CD4-positive, alpha-beta memory T cell (primary cell): ENCODE measurements around the gene GPR45. TPM values are rescaled to one million over a fixed set of nuclear protein-coding genes. Genes with fewer than 3 reads are reported as not detected.

Source experiments
- CTCF ChIA-PET: fragments of 350-600 bp; sonication (Branson Sonifier 250); formaldehyde crosslinking; loops from one replicate; lab custom pipeline; 2021; ENCODE audit warnings: inconsistent platforms; ENCODE audit not compliant: partially characterized antibody; lab: Charles Lee
- POLR2A ChIA-PET: fragments of 350-600 bp; sonication (Branson Sonifier 250); formaldehyde crosslinking; loops from one replicate; lab custom pipeline; 2021; ENCODE audit not compliant: partially characterized antibody; lab: Charles Lee
- DNase-seq, 5 donors: peaks; one replicate each; pipeline versions ENCODE4 v3.0.0 to v3.0.0-alpha.2; 2020 to 2022; ENCODE audit warnings: mixed read lengths in 1 of 5
- H3K27ac ChIP-seq: one replicate; pipeline ENCODE4 v1.7.0; 2013; ENCODE audit warnings: low read depth, low read length
- H3K27me3 ChIP-seq: 2 replicates; pipeline ENCODE4 v1.7.0; 2013; ENCODE audit warnings: mild to moderate bottlenecking, low read length, moderate library complexity; ENCODE audit not compliant: insufficient read depth
- H3K36me3 ChIP-seq: 2 replicates; pipeline ENCODE4 v1.7.0; 2013; ENCODE audit warnings: mild to moderate bottlenecking, low read length, moderate library complexity; ENCODE audit not compliant: insufficient read depth
- H3K4me1 ChIP-seq: 2 replicates; pipeline ENCODE4 v1.7.0; 2013; ENCODE audit warnings: mild to moderate bottlenecking, low read length, moderate library complexity; ENCODE audit not compliant: insufficient read depth
- H3K4me3 ChIP-seq, 2 donors: one replicate each; pipeline ENCODE4 v1.7.0; 2013; ENCODE audit warnings: low read length in 2 of 2, mild to moderate bottlenecking in 1 of 2
- H3K9me3 ChIP-seq, 2 donors: one replicate each; pipeline ENCODE4 v1.7.0; 2013; ENCODE audit warnings: low read length in 2 of 2, control low read depth in 1 of 2; ENCODE audit not compliant: control insufficient read depth in 1 of 2
- H3K27ac Mint-ChIP-seq, 7 donors: one replicate each; pipeline ENCODE4 v1.8.0; 2020 to 2021; ENCODE audit warnings: mixed read lengths in 7 of 7, mild to moderate bottlenecking in 6 of 7, inconsistent platforms in 3 of 7, moderate library complexity in 3 of 7
- H3K27me3 Mint-ChIP-seq, 2 donors: one replicate each; pipeline ENCODE4 v1.8.0; 2020 to 2021; ENCODE audit warnings: mixed read lengths in 2 of 2
- H3K36me3 Mint-ChIP-seq, 2 donors: one replicate each; pipeline ENCODE4 v1.8.0; 2020 to 2021; ENCODE audit warnings: mixed read lengths in 2 of 2, inconsistent platforms in 1 of 2, mild to moderate bottlenecking in 1 of 2
- H3K4me1 Mint-ChIP-seq, 4 donors: one replicate each; pipeline ENCODE4 v1.8.0; 2020 to 2021; ENCODE audit warnings: mixed read lengths in 4 of 4, mild to moderate bottlenecking in 1 of 4
- H3K4me3 Mint-ChIP-seq, 8 donors: one replicate each; pipeline ENCODE4 v1.8.0; 2020 to 2021; ENCODE audit warnings: mixed read lengths in 8 of 8, mild to moderate bottlenecking in 7 of 8, moderate library complexity in 6 of 8, inconsistent platforms in 3 of 8
- H3K9me3 Mint-ChIP-seq, 8 donors: one replicate each; pipeline ENCODE4 v1.8.0; 2020 to 2021; ENCODE audit warnings: mixed read lengths in 8 of 8, mild to moderate bottlenecking in 5 of 8, inconsistent platforms in 3 of 8, moderate library complexity in 1 of 8
- intact Hi-C: fragments of 100-400 bp; cut with micrococcal nuclease; formaldehyde crosslinking; loops from one replicate; pipeline ENCODE4 v1.15.1; 2023
- polyA plus RNA-seq, 2 donors: library from polyadenylated mRNA; unstranded; fragments of 300-500 nt; fragmentation: Illumina TruSeq; gene quantifications; one replicate each; pipeline ENCODE4 v1.2.3, GENCODE V29; 2021
- total RNA-seq, 2 experiments: library from RNA; stranded (reverse); gene quantifications; one replicate each; pipeline ENCODE4 v1.2.3, GENCODE V29; 2021

The GPR45 gene
- total and polyA plus RNA-seq, 4 experiments from 2014 or later, result not detected

DNA sequence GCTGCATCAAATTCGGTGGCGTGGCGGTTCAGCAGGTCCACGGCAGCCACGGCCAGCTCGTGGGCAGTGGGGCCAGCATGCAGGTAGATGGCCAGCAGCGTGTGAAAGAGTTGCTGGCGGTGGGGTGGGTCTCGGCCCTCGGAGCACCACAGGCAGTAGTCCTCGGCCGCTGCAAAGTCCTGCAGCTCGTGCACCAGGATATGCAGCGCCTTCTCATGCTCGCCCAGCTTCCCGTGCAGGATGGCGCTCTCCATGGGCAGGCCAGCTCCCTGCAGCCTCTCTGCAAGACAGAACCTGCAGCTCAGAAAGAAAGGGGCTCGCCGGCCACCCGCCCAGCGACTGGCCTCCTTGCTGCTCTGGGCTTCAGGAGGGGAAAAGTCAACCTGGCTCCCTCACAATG, 27.9 kb downstream of the GPR45 start:
- Histone ChIP-seq H3K4me1 (no peaks in the 10 kb centered on the region), H3K9me3 (no peaks in the 10 kb centered on the region), H3K36me3 (peaks cover 52% of the 10 kb centered on the region), H3K4me3 (no peak overlapping the region), H3K27ac (no peak overlapping the region), H3K27me3 (no peaks in the 10 kb centered on the region)
- no peaks in the 10 kb centered on the region for H3K9me3 Mint-ChIP-seq
- peak overlapping the region in 1 of 7 donors; percentile 31 for H3K27ac Mint-ChIP-seq
- no peaks in the 10 kb centered on the region for H3K27me3 Mint-ChIP-seq
- H3K4me3 Mint-ChIP-seq, result no peak overlapping the region
- no peaks in the 10 kb centered on the region for H3K4me1 Mint-ChIP-seq
- POLR2A ChIA-PET, result no interaction called here
- peak in 1 of 5 donors; percentile 11 for DNase-seq
- intact Hi-C loops, result no loop called here
- H3K36me3 Mint-ChIP-seq, result peaks cover 78 to 96% of the 10 kb centered on the region in 2 donors
- CTCF ChIA-PET, result no interaction called here

DNA sequence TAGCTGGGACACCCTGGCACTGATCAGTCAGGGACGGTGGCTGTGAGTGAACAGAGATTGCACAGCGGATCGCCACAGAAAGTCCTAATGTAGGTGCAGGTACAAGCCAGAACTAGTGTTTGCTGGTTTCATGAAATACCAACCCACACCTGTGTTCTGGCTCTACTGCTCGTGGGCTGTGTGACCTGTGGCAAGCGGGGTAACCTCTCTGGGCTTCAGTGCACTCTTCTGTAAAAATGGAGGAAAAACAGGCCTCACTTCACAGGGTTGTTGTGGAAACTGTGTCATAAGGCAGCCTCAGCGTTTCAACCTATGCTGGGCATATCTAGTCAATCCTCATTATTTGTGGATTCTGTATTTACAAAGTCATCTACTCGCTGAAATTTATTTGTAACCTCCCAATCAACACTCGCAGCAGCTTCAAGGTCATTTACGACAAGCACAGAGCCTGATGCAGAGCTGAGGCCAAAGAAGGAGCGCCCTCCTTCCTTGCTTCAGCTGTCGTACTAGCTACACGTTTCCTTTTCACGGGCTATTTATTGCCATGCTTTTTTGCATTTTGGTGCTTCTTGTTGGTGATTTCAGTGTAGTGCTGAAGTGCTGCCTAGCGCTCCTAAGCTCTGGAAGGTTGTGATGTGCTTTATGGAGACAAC, 30.0 kb downstream of the GPR45 start:
- no peaks in the 10 kb centered on the region for H3K27me3 ChIP-seq
- Mint-ChIP-seq H3K27ac (peak overlapping the region in 2 of 7 donors; percentile 37 to 46), H3K9me3 (no peaks in the 10 kb centered on the region), H3K27me3 (no peaks in the 10 kb centered on the region), H3K4me1 (no peaks in the 10 kb centered on the region), H3K4me3 (no peak overlapping the region), H3K36me3 (peaks cover 72 to 94% of the 10 kb centered on the region in 2 donors)
- peaks cover 69% of the 10 kb centered on the region for H3K36me3 ChIP-seq
- CTCF ChIA-PET, result no interaction called here
- H3K4me1 ChIP-seq, result no peaks in the 10 kb centered on the region
- H3K4me3 ChIP-seq, result no peak overlapping the region
- DNase-seq, result no peak
- POLR2A ChIA-PET, result no interaction called here
- no peaks in the 10 kb centered on the region for H3K9me3 ChIP-seq
- no peak overlapping the region for H3K27ac ChIP-seq
- intact Hi-C loops, result no loop called here

DNA sequence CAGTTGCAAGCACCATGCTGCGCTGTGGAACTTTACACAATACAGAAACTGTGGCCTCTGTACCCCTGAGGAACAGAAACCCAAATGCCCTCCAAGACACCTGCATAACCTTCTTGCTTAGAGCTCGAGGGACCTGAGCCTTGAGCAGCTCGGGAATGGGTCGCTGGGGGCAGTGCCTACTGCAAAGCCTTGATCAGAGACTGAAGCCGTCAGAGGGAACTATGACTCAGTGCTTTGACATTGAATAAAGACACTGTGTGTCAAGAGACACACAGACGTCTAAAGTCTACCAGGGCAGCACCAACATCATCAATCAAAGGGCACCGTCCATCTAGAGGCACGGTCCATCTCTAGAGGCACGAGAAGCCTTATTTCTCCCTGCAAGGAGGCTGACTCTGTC, 30.6 kb downstream of the GPR45 start:
- Mint-ChIP-seq H3K4me1 (no peaks in the 10 kb centered on the region), H3K27me3 (no peaks in the 10 kb centered on the region), H3K4me3 (no peak overlapping the region), H3K36me3 (peaks cover 72 to 94% of the 10 kb centered on the region in 2 donors), H3K9me3 (no peaks in the 10 kb centered on the region), H3K27ac (peak overlapping the region in 1 of 7 donors; percentile 25)
- DNase-seq, result no peak
- Histone ChIP-seq H3K9me3 (no peaks in the 10 kb centered on the region), H3K27me3 (no peaks in the 10 kb centered on the region), H3K36me3 (peaks cover 65% of the 10 kb centered on the region), H3K4me3 (no peak overlapping the region), H3K4me1 (no peaks in the 10 kb centered on the region), H3K27ac (no peak overlapping the region)
- intact Hi-C loops, result no loop called here
- ChIA-PET CTCF (no interaction called here), POLR2A (no interaction called here)

DNA sequence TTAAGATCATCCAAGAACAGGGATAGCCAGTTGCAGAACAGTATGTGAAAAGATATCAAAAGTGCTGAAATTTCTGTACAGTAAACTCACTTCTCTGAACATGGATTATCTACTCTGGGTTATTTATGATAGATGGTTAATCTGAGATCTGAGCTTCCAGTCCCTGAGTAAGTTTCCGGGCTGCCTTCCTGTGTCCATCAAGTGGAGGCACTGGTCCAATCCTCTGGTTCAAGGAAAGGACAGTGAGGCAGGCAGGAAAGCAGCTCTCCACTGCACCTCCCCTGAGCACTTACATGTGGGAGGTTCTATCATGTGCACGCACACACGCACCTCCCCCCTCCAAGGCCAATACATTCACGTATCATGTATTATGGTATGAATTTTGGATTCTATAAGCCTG, 32.5 kb downstream of the GPR45 start:
- Histone ChIP-seq H3K4me3 (no peak overlapping the region), H3K27ac (no peak overlapping the region), H3K36me3 (peaks cover 57% of the 10 kb centered on the region), H3K4me1 (no peaks in the 10 kb centered on the region), H3K27me3 (no peaks in the 10 kb centered on the region), H3K9me3 (no peaks in the 10 kb centered on the region)
- peaks cover 77 to 94% of the 10 kb centered on the region in 2 donors for H3K36me3 Mint-ChIP-seq
- peak overlapping the region in 1 of 7 donors; percentile 50 for H3K27ac Mint-ChIP-seq
- no peaks in the 10 kb centered on the region for H3K4me1 Mint-ChIP-seq
- intact Hi-C loops, result no loop called here
- ChIA-PET POLR2A (no interaction called here), CTCF (interaction anchor here (1.6 kb wide), 1 partner anchor 9 kb away, joined by 3 read pairs; no protein-coding TSS in a partner anchor)
- no peaks in the 10 kb centered on the region for H3K9me3 Mint-ChIP-seq
- H3K27me3 Mint-ChIP-seq, result no peaks in the 10 kb centered on the region
- no peak overlapping the region for H3K4me3 Mint-ChIP-seq
- no peak for DNase-seq

DNA sequence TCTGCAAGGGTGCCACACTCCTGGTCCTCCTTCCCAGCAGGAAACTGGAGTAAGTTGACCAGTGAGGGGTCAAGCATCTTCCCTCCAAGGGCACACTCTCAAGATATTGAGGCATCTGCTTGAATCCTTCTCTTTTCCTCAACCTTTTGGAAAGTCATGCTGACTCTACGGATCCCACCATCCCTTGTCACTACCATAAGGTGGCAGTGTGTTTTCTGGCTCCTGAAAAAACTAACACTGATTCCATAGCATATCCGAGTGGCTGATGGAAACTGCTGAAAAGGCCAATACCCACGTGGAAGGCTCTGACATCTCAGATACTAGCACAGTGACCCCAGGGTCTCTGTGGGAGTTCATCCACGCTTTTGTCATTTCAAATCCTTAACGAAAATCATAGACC, 37.1 kb downstream of the GPR45 start:
- no peak for DNase-seq
- Histone ChIP-seq H3K27me3 (no peaks in the 10 kb centered on the region), H3K9me3 (no peaks in the 10 kb centered on the region), H3K4me1 (no peaks in the 10 kb centered on the region), H3K27ac (no peak overlapping the region), H3K4me3 (no peak overlapping the region), H3K36me3 (peaks cover 69% of the 10 kb centered on the region)
- H3K4me3 Mint-ChIP-seq, result no peak overlapping the region
- H3K4me1 Mint-ChIP-seq, result peaks cover 0 to 2% (median 0%) of the 10 kb centered on the region in 4 donors
- peak overlapping the region in 1 of 7 donors; percentile 4 for H3K27ac Mint-ChIP-seq
- intact Hi-C loops, result no loop called here
- no peaks in the 10 kb centered on the region for H3K27me3 Mint-ChIP-seq
- POLR2A ChIA-PET, result interaction anchor here (0.8 kb wide), 1 partner anchor 9 kb away, joined by 3 read pairs; no protein-coding TSS in a partner anchor
- CTCF ChIA-PET, result no interaction called here
- peaks cover 66 to 94% of the 10 kb centered on the region in 2 donors for H3K36me3 Mint-ChIP-seq
- peaks cover 0 to 2% (median 0%) of the 10 kb centered on the region in 8 donors for H3K9me3 Mint-ChIP-seq

DNA sequence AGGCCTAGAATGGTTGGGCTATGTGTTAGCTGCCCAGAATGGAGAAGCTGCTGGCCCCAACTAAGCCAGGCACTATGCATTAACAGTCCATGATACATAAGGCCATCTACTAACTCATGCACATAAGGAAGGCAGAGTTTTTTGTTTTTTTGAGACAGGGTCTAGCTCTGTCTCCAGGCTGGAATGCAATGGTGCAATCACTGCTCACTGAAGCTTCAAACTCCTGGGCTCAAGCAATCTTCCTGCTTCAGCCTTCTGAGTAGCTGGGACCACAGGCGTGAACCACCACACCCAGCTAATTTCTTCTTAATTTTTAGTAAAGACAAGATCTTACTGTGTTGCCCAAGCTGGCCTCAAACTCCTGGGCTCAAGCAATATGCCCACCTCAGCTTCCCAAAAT, 37.6 kb downstream of the GPR45 start:
- no peak for DNase-seq
- Mint-ChIP-seq H3K4me3 (no peak overlapping the region), H3K27me3 (no peaks in the 10 kb centered on the region), H3K36me3 (peaks cover 68 to 94% of the 10 kb centered on the region in 2 donors), H3K27ac (no peak overlapping the region), H3K9me3 (peaks cover 0 to 2% (median 0%) of the 10 kb centered on the region in 8 donors), H3K4me1 (peaks cover 0 to 2% (median 0%) of the 10 kb centered on the region in 4 donors)
- Histone ChIP-seq H3K27ac (no peak overlapping the region), H3K9me3 (no peaks in the 10 kb centered on the region), H3K4me3 (no peak overlapping the region), H3K4me1 (no peaks in the 10 kb centered on the region), H3K27me3 (no peaks in the 10 kb centered on the region), H3K36me3 (peaks cover 67% of the 10 kb centered on the region)
- POLR2A ChIA-PET, result interaction anchor here (0.8 kb wide), 1 partner anchor 9 kb away, joined by 3 read pairs; no protein-coding TSS in a partner anchor
- CTCF ChIA-PET, result no interaction called here
- intact Hi-C loops, result no loop called here

DNA sequence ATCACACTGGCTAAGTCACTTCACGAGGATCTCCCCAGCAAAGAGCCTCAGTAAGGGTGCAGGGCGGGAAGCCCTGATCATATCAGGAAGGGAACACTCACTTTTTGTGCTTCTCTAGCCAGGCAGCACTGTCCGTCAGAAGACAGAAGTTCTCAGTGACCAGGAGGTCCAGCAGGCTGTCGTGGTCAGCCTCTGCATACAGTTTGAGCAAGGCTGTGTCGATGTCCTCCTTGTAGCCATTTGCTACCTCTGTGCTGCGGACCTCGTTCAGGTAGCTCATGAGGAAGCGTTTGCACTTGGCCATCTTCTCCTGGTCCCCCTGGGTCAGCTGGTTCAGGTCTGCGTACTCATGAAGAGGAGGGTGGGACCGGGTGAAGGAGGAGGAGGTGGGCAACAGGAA, 38.7 kb downstream of the GPR45 start:
- intact Hi-C loops, result no loop called here
- no peaks in the 10 kb centered on the region for H3K27me3 Mint-ChIP-seq
- POLR2A ChIA-PET, result no interaction called here
- H3K9me3 Mint-ChIP-seq, result peaks cover 0 to 2% (median 0%) of the 10 kb centered on the region in 8 donors
- H3K36me3 Mint-ChIP-seq, result peaks cover 70 to 95% of the 10 kb centered on the region in 2 donors
- no peaks in the 10 kb centered on the region for H3K9me3 ChIP-seq
- CTCF ChIA-PET, result no interaction called here
- H3K36me3 ChIP-seq, result peaks cover 67% of the 10 kb centered on the region
- no peak overlapping the region for H3K27ac ChIP-seq
- DNase-seq, result no peak
- no peaks in the 10 kb centered on the region for H3K27me3 ChIP-seq
- peak overlapping the region in 2 of 7 donors; percentile 20 to 55 for H3K27ac Mint-ChIP-seq
- peaks cover 0 to 2% (median 0%) of the 10 kb centered on the region in 4 donors for H3K4me1 Mint-ChIP-seq
- no peak overlapping the region for H3K4me3 Mint-ChIP-seq
- H3K4me3 ChIP-seq, result no peak overlapping the region
- no peaks in the 10 kb centered on the region for H3K4me1 ChIP-seq
